Subcutaneous adipose tissue (tissue), 4 donors: ENCODE data around the gene KIF25. TPM values are rescaled to one million over a fixed set of nuclear protein-coding genes. Genes with fewer than 3 reads are reported as not detected.

Experiments
- CTCF ChIP-seq: fragments of 450-650 bp; IDR thresholded peaks from one replicate; pipeline ENCODE4 v1.5.1; 2016; ENCODE audit warnings: low read depth, mild to moderate bottlenecking, control low read depth, antibody characterized with exemption, moderate library complexity
- total RNA-seq, 4 donors: library from RNA; depleted of rRNA; stranded (reverse); fragments of >200 nt; gene quantifications; one replicate each; pipeline ENCODE4 v1.1.0, GENCODE V29; 2016

KIF25 gene
- total RNA-seq, 4 donors from 2014 or later: 0.65 to 0.94 TPM; not detected in 2

GRCh38 chr6:168078943-168079405 is 81.5 kb downstream of the KIF25 start, which contains the start of gene FRMD1:
Gene FRMD1, minus strand, starts transcription at chr6:168079212. Its CDS starts 118 bp downstream, at chr6:168079094.
- TF ChIP-seq CTCF: no peak

GRCh38 chr6:168080393-168081077 is 83.1 kb downstream of the KIF25 start:
- TF ChIP-seq CTCF: no peak

GRCh38 chr6:168081858-168082546 is 84.5 kb downstream of the KIF25 start:
- no peak for TF ChIP-seq CTCF

GRCh38 chr6:168082860-168083513 is 85.5 kb downstream of the KIF25 start:
- TF ChIP-seq CTCF: no peak

DNA sequence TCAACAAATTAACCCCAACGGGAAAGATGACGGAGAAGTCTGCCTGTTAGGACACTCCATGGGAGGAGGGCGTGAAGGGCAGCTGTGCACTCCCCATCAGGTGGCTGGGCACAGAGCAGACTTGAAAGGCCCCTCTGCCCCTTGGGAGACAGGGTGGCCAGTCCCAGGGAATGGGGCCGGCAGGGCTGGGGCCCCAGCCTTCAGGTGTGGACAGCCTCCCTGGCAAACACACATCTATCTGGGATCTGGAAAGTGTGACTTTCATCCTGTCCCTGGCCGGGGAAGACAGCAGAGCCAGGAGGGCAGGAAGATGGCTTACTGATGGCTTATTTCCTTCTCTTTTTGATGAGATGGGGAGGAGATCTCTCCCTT is 86.0 kb downstream of the KIF25 start:
- no peak for TF ChIP-seq CTCF

DNA sequence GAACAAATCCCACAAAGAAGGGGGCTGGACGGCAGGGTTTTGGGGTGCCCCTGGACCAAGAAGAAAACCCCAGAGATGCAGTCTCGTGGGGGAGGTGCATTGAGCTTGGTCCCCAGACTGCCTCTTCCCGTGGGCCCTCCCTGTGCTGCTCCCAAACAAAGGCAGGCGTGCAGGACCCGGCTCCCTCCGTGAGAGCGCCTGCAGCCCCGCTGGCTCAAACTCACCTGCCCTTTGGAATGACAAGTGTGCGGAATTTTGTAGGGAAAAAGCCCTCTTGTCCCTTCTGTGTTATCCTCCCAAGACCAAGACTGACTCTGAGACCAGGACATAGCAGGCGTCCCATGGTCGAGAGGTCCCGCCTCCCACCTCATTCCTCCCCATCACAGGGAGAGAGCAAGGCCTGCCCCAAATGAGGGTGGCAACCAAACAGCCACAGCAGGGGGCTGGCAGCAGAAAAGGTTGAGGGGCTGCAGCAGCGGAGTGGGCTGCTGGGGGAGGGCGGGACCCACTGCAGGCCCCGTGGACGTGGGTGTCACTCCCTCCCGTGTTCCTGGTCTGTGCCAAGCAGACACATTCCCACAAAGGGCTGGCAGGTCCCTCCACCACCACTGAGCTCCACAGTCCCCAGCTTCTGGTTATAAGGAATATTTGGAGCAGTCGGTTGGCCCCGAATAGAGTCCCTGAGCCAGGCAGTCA is 87.1 kb downstream of the KIF25 start:
- no peak for TF ChIP-seq CTCF
